Neuron (in vitro differentiated cells): ENCODE results near the gene BNC2.

Experiments
- H2AFZ ChIP-seq: one replicate; pipeline ENCODE4 v1.6.1; 2013; ENCODE audit warnings: low read depth, mild to moderate bottlenecking, inconsistent platforms, low read length, moderate library complexity
- H3K27me3 ChIP-seq: one replicate; pipeline ENCODE4 v1.6.1; 2013; ENCODE audit warnings: low read length; ENCODE audit not compliant: insufficient read depth
- H3K36me3 ChIP-seq: one replicate; pipeline ENCODE4 v1.6.1; 2013; ENCODE audit warnings: low read length; ENCODE audit not compliant: insufficient read depth
- H3K4me1 ChIP-seq: one replicate; pipeline ENCODE4 v1.6.1; 2013; ENCODE audit warnings: low read length; ENCODE audit not compliant: insufficient read depth
- H3K4me3 ChIP-seq: 2 replicates; pipeline ENCODE4 v1.5.1; 2013; ENCODE audit warnings: mild to moderate bottlenecking, low read length, moderate library complexity
- H3K9me3 ChIP-seq: one replicate; pipeline ENCODE4 v1.6.1; 2013; ENCODE audit warnings: low read length

BNC2 gene

DNA sequence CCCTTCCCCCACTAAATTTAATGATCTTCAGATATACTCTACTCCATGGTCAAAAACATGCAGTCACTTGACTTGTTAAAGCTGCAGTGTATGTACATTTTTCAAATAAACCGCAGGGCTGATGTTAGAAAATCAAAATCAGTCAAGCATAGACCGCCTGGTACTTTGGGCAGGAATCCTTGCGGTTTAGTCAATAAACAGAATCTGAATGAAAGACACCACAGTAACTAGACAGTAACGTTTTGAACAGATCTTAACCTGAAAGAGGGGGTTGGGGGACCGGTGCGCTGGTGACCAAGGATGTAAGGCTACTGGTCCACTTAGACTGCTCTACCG is 188.8 kb downstream of the BNC2 start:
- H3K4me1 ChIP-seq, result no peaks in the 10 kb centered on the region
- H3K4me3 ChIP-seq, result no peak overlapping the region

DNA sequence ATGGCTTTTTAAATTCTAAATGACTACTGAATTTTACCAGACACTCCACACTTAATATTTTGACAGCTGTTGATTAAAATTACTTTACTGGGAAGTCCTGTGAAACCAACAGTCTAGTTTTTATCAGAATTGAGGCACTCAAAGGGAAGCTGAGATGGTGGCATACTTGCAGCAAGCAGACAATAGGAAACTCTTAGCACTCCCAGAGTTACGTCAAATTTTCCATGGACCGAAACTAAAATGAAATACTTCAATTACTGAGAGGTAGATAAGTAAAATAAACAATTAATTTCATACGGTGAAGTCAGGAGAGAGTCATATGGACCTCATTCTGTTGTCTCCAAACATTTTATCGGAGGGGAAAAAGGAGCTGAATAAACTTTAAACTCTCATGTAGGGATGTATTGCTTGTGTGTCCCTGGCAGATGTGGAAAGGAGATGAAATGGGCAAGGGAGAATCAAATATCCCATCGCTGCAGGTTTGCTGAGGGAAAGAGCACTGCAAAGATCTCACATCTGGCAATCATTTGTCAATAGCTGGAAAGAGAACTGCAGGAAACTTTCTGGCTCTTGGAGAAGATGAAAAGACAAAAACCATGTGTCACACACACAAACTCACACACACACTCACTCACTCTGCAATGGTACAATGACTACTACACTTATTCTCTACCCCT is 189.4 kb downstream of the BNC2 start:
- Histone ChIP-seq H3K4me1 (no peaks in the 10 kb centered on the region), H3K36me3 (no peaks in the 10 kb centered on the region), H3K9me3 (no peaks in the 10 kb centered on the region), H3K4me3 (no peak overlapping the region), H2AFZ (no peak overlapping the region), H3K27me3 (no peaks in the 10 kb centered on the region)

More for the DNA sequence above, 188.8 kb downstream of the BNC2 start:
- Histone ChIP-seq H3K36me3 (no peaks in the 10 kb centered on the region), H2AFZ (no peak overlapping the region), H3K27me3 (no peaks in the 10 kb centered on the region), H3K9me3 (no peaks in the 10 kb centered on the region)

DNA sequence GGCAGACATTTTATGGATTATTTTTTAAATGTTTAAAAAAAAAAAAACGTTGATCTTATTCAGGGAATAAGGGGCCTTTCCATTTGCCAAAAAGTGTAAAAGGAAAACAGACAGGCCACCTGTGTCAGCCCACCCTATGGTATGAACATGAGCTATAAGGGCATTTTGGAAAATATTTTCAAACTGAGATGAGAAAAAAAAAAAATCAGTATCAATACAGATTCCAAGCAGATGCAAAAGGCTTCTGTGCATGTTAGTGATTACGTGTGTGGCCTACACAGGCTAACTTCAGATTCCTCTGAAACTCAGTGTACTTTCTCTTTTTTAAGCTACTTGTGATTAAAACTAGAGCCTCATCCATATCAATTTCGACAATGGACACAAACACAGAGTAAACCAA is 189.9 kb downstream of the BNC2 start:
- Histone ChIP-seq H3K4me1 (no peaks in the 10 kb centered on the region), H3K4me3 (no peak overlapping the region), H3K36me3 (no peaks in the 10 kb centered on the region), H2AFZ (no peak overlapping the region), H3K9me3 (no peaks in the 10 kb centered on the region), H3K27me3 (no peaks in the 10 kb centered on the region)

DNA sequence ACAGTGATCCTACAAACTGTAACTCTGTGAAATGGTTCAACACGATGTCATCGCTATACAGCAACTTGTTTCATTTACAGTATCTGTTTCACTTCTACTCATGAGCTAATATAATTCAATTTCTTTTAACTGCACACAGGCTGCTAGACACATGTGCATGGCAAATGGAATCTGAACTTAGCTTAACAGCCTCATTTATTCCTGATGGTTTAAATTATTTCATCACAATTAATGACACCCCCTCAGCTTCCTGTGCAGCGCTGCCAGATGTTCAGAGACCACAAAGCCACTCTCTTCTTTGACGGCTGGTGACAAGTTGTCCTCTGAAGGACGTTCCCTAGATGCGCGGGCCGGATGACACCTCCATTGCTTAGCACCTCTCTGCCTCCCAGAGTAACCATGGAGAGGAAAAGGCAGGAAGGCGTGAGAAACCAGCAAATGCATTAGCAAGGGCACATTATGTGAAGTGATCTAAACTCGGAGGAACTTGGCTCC is 191.1 kb downstream of the BNC2 start:
- Histone ChIP-seq H3K9me3 (no peaks in the 10 kb centered on the region), H2AFZ (no peak overlapping the region), H3K36me3 (no peaks in the 10 kb centered on the region), H3K27me3 (no peaks in the 10 kb centered on the region), H3K4me1 (no peaks in the 10 kb centered on the region), H3K4me3 (no peak overlapping the region)

DNA sequence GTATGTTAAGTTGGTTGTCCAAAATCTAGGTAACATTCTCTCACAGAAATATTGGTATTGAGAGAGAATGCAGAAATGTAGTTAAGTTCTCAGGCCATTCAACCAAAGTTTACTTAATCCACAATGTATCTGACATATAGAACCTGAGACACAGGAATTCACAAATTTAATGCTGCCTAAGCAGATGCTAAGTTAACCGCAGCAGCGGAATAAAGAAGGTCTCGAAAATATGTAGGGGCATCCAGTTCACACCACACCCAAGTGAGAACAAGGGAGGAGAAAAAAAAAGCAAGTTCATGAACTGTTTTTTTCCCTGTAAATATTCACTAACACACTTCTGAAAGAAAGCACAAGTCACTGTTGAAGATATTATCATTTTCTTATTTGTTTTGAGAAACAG is 194.0 kb downstream of the BNC2 start:
- Histone ChIP-seq H3K36me3 (no peaks in the 10 kb centered on the region), H3K9me3 (no peaks in the 10 kb centered on the region), H3K4me3 (no peak overlapping the region), H2AFZ (no peak overlapping the region), H3K4me1 (no peaks in the 10 kb centered on the region), H3K27me3 (no peaks in the 10 kb centered on the region)

DNA sequence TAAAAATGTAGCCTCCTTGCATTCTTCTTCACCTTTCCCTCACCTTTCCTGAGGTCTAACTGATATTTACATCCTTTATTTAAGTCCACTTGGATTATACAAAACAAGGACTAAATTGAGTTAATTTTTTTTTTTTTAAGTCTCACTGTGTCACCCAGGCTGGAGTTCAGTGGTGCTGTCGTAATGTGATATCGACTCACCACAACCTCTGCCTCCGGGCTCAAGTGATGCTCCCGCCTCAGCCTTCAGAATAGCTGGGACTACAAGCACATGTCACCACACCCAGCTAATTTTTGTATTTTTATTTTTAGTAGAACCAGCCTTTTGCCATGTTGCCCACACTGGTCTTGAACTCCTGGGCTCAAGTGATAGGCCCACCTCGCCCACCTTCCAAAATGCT is 195.3 kb downstream of the BNC2 start:
- no peak overlapping the region for H3K4me3 ChIP-seq
- H3K4me1 ChIP-seq, result no peaks in the 10 kb centered on the region
- H3K36me3 ChIP-seq, result no peaks in the 10 kb centered on the region
- no peak overlapping the region for H2AFZ ChIP-seq
- no peaks in the 10 kb centered on the region for H3K9me3 ChIP-seq
- H3K27me3 ChIP-seq, result no peaks in the 10 kb centered on the region

DNA sequence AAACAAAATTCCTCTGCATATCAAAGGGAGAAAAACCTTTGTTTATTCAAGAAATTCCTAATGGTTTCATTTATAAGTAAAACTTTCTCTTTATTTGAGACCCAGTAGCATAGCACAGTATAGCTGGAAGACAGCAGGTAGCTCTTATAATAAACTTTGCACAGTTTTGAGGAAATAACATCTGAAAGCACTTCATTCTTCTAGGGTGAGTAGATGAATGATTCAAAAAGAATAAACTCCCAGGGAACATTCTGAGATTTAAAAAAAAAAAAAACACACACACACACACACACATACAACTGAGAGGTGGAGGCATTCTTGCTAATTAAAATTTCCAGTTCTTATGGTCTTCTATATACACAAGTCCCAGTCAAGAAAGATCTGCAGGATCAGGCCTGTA is 197.3 kb downstream of the BNC2 start:
- H3K4me3 ChIP-seq, result no peak overlapping the region
- no peak overlapping the region for H2AFZ ChIP-seq
- no peaks in the 10 kb centered on the region for H3K4me1 ChIP-seq
- no peaks in the 10 kb centered on the region for H3K36me3 ChIP-seq
- H3K9me3 ChIP-seq, result no peaks in the 10 kb centered on the region
- H3K27me3 ChIP-seq, result no peaks in the 10 kb centered on the region

DNA sequence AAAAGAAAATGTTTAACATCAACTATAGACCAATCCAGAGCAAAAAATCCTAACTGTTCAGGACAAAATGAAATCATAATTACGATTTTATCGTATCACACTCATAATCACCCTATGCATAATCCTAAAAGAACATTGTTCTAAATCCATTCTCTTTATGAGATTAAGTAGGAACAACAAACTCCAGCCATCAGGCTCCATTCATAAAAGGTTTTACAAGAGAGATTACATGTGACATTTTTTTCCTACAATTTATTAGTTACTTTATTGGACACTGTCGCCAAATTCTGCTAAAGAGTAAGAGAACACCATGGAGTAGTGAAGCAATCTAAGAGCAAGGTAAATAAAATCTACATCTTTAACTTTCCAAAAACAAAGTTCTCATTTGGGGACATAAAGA is 198.0 kb downstream of the BNC2 start:
- Histone ChIP-seq H3K9me3 (no peaks in the 10 kb centered on the region), H3K27me3 (no peaks in the 10 kb centered on the region), H3K4me1 (no peaks in the 10 kb centered on the region), H3K36me3 (no peaks in the 10 kb centered on the region), H2AFZ (no peak overlapping the region), H3K4me3 (no peak overlapping the region)

DNA sequence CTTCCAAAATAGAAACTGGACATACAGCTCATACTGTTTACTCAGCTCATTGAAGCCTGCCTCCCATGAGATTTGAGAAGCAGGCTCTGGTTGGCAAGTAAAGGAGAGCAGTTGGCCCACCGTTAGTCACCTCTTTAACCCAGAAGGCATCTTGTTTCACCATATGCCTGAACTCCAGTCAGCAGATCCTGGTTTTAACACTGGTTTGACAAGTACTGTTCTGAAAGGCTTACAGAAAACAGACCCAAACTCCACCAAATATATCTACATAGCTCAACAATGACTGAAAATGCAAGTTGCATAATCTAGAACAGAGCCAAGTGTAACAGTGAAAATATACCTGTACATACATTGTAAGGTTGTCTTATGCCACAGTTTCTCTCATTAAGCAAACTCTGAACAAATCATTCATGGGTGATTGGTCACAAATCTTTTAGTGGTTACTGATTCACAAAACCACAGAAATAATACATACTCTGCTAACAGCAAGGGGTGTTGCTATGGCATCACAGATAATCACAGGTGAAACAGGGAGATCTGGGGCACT is 198.8 kb downstream of the BNC2 start:
- no peaks in the 10 kb centered on the region for H3K36me3 ChIP-seq
- H3K27me3 ChIP-seq, result no peaks in the 10 kb centered on the region
- H3K4me3 ChIP-seq, result no peak overlapping the region
- no peaks in the 10 kb centered on the region for H3K4me1 ChIP-seq
- H2AFZ ChIP-seq, result no peak overlapping the region
- no peaks in the 10 kb centered on the region for H3K9me3 ChIP-seq

DNA sequence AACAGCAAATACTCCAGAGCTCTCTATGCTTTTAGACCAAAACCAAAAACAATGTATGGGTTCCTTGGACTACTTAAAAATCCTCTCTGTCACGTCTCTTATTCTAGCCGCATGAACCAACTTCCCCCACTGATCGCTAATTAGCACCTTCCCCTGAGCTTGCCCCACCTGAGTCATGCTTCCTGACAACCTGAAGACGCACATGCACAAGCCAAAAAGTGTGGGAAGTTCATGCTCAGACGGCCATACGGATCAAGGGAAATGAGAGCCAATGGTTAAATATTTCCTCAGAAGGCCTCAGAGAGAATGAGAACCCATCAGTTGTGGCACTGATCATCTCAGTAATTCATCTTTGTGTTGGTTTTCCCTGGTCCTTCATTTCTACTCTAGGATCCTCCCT is 199.7 kb downstream of the BNC2 start:
- H3K4me3 ChIP-seq, result no peak overlapping the region
- no peaks in the 10 kb centered on the region for H3K9me3 ChIP-seq
- H2AFZ ChIP-seq, result no peak overlapping the region
- no peaks in the 10 kb centered on the region for H3K4me1 ChIP-seq
- H3K27me3 ChIP-seq, result no peaks in the 10 kb centered on the region
- no peaks in the 10 kb centered on the region for H3K36me3 ChIP-seq

DNA sequence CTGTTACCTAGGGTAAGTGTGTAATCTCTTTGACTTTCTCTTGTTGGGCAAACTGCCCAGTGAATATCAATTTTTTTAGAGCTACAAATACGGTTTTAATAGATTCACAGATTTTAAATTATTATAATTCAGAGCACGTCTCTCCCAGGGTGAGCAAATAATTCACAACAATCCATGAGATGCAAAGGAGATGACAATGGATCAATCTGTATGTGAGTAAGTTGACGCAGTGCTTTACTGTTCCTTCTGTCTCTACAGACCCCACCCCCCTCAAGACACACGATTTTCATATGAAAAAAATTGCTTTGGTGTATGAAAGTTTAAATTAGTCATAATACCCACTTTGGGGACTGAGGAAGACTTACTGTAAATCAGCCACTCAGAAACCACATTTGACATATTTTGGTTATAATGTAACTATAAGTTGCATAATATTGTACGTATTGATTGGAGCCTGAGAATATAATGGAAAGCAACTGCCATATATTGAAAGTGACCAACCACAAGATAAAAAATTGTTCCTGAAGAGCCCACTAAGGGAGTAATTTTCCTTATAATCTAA is 201.7 kb downstream of the BNC2 start:
- H3K4me3 ChIP-seq, result no peak overlapping the region
- no peak overlapping the region for H2AFZ ChIP-seq
- H3K27me3 ChIP-seq, result no peaks in the 10 kb centered on the region
- H3K4me1 ChIP-seq, result no peaks in the 10 kb centered on the region
- no peaks in the 10 kb centered on the region for H3K36me3 ChIP-seq
- no peaks in the 10 kb centered on the region for H3K9me3 ChIP-seq

DNA sequence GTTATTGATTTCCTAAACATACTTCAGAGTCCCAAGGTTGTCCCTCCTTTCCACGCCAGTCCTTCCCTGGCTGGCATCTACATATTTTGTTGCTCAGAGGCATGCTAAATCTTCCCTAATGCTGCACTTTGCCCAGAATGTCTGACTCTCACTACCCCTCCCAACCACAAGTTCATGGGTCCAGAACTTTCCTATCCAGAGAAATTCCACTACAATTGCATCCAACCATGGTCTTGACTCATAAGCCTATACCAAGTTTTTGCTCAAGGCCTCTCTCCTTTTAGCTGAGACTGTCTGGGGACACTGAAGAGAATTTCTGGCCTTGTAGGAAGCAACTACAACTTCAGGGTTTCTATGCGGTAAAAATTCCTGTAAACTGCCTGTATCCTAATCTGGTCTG is 206.3 kb downstream of the BNC2 start:
- H3K27me3 ChIP-seq, result no peaks in the 10 kb centered on the region
- no peak overlapping the region for H3K4me3 ChIP-seq
- no peak overlapping the region for H2AFZ ChIP-seq
- H3K9me3 ChIP-seq, result no peaks in the 10 kb centered on the region
- no peaks in the 10 kb centered on the region for H3K36me3 ChIP-seq
- H3K4me1 ChIP-seq, result no peaks in the 10 kb centered on the region

DNA sequence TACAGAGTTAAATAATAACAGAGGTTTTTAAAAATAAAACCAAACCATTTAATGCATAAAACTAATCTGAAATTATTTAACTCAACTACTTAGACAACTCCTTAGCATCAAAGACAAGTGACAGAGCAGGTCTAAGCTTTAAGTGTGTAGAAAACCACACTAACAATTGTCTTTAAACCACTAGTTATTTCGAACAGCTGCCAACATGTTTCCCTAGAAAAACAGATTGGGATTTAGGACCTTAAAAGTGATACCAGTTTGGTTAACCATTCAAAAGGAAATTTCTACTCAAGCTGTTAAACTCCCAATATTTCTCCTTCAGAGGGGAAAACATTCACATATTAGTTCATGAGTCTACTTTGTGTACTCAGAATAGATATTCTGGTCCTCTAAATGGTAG is 208.7 kb downstream of the BNC2 start:
- Histone ChIP-seq H3K4me3 (no peak overlapping the region), H3K36me3 (no peaks in the 10 kb centered on the region), H3K9me3 (no peaks in the 10 kb centered on the region), H2AFZ (no peak overlapping the region), H3K4me1 (no peaks in the 10 kb centered on the region), H3K27me3 (peaks cover 5% of the 10 kb centered on the region)

DNA sequence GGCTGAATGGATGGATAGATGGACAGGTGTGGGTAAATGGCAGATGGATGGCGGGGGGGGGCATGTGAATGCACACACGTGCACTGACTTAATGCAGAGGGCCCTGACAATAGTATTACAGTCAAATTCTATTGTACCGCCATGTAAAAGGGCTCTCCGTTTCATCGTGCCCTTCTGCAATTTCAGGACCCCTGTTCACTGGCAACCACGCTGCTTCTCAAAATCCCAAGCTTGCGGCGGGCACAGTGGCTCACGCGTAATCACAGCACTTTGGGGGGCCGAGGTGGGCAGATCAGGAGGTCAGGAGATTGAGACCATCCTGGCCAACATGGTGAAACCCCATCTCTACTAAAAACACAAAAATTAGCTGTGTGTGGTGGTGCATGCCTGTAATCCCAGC is 211.4 kb downstream of the BNC2 start:
- Histone ChIP-seq H3K36me3 (no peaks in the 10 kb centered on the region), H3K27me3 (peaks cover 7% of the 10 kb centered on the region), H3K9me3 (no peaks in the 10 kb centered on the region), H2AFZ (no peak overlapping the region), H3K4me3 (no peak overlapping the region), H3K4me1 (peaks cover 6% of the 10 kb centered on the region)
